ENCODE measurements around the gene LPP.

- TF ChIP-seq CTCF (IDR thresholded peaks at IDR 0.05) (no peak), HMGXB4 (CRISPR knock-in tag; IDR thresholded peaks at IDR 0.05; ENCODE audit: borderline replicate concordance) (no peak), RCOR1 (IDR thresholded peaks at IDR 0.05; ENCODE audit: low read depth, low read length) (no peak), CEBPB (IDR thresholded peaks at IDR 0.05) (no peak), POLR2A (IDR thresholded peaks at IDR 0.05; ENCODE audit: low read length) (no peak), CHD2 (IDR thresholded peaks at IDR 0.05; ENCODE audit: low read length, partially characterized antibody) (no peak), HDAC2 (IDR thresholded peaks at IDR 0.05) (no peak), REST (IDR thresholded peaks at IDR 0.05) (no peak), KDM1A (IDR thresholded peaks at IDR 0.05; ENCODE audit: low read depth) (no peak), BHLHE40 (IDR thresholded peaks at IDR 0.05; ENCODE audit: low read depth, low read length) (no peak), CBX8 (IDR thresholded peaks at IDR 0.05) (no peak), EHMT2 (IDR thresholded peaks at IDR 0.05; ENCODE audit: low read depth) (no peak), ELK1 (IDR thresholded peaks at IDR 0.05; ENCODE audit: low read depth, low read length) (no peak)
Measured at GRCh38 chr3:188802645-188803044, 648.7 kb downstream of the LPP start.
